Natural killer cell treated with Interleukin-12 subunit alpha and Interleukin-12 subunit beta and Interleukin-15 and Interleukin-18, amount 100 ng/mL, for 72 hours (primary cell): ENCODE measurements around the gene PRSS56. TPM values are rescaled to one million over a fixed set of nuclear protein-coding genes. Genes with fewer than 3 reads are reported as not detected.

Experiments used
- ATAC-seq, 2 donors: fragments of 150-1000 bp; cut with Tn5 transposase in 1 of 2; sonication (Bioruptor Pico), chemical (Tn5 transposase) in 1 of 2; 2 replicates each; pipeline ENCODE4 v1.10.0; 2021
- DNase-seq: peaks from one replicate; pipeline ENCODE4 v3.0.0; 2022; ENCODE audit warnings: low spot score
- H3K27ac Mint-ChIP-seq, 2 donors: 1 replicate in 1 of 2; 2 replicates in 1 of 2; pipeline ENCODE4 v1.8.0; 2022; ENCODE audit warnings: mixed read lengths in 2 of 2, mild to moderate bottlenecking in 1 of 2, moderate library complexity in 1 of 2
- H3K27me3 Mint-ChIP-seq, 2 donors: 1 replicate in 1 of 2; 2 replicates in 1 of 2; pipeline ENCODE4 v1.8.0; 2022; ENCODE audit warnings: mixed read lengths in 2 of 2
- H3K36me3 Mint-ChIP-seq: one replicate; pipeline ENCODE4 v1.8.0; 2022; ENCODE audit warnings: mixed read lengths
- H3K4me1 Mint-ChIP-seq, 2 donors: 1 replicate in 1 of 2; 2 replicates in 1 of 2; pipeline ENCODE4 v1.8.0; 2022; ENCODE audit warnings: low read depth in 2 of 2, mixed read lengths in 2 of 2, mild to moderate bottlenecking in 1 of 2
- H3K4me3 Mint-ChIP-seq: one replicate; pipeline ENCODE4 v1.8.0; 2022; ENCODE audit warnings: mixed read lengths
- H3K9me3 Mint-ChIP-seq: 2 replicates; pipeline ENCODE4 v1.8.0; 2022; ENCODE audit warnings: mixed read lengths
- total RNA-seq, 2 donors: library from RNA; stranded (reverse); gene quantifications; one replicate each; pipeline ENCODE4 v1.2.3, GENCODE V29; 2022

The PRSS56 gene
- total RNA-seq, 2 donors from 2014 or later, result not detected

DNA sequence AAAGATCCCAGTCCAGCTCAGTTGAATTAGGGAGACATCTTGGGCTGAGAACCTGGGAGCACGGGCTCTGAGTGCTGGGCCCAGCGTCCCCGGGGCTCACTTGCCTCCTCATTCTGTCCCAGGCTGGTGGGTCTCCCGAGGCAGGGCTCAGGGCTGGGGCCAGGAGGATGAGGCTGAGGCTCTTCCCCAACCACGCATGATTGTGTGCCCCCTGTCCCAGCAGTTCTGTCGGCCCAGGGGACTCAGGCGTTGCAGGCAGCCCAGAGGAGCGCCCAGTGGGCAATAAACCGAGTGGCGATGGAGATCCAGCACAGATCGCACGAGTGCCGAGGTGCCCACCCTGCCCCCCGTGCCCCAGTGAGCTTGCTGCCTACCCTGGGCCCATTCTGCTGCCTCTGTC is 910 bp downstream of the PRSS56 start:
- Mint-ChIP-seq H3K9me3 (no peaks in the 10 kb centered on the region), H3K27ac (no peak overlapping the region), H3K4me1 (peaks cover 0 to 7% of the 10 kb centered on the region in 2 donors), H3K4me3 (no peak overlapping the region), H3K27me3 (peaks cover 0 to 25% of the 10 kb centered on the region in 2 donors), H3K36me3 (no peaks in the 10 kb centered on the region)
- DNase-seq (no peak), ATAC-seq (no peak)

DNA sequence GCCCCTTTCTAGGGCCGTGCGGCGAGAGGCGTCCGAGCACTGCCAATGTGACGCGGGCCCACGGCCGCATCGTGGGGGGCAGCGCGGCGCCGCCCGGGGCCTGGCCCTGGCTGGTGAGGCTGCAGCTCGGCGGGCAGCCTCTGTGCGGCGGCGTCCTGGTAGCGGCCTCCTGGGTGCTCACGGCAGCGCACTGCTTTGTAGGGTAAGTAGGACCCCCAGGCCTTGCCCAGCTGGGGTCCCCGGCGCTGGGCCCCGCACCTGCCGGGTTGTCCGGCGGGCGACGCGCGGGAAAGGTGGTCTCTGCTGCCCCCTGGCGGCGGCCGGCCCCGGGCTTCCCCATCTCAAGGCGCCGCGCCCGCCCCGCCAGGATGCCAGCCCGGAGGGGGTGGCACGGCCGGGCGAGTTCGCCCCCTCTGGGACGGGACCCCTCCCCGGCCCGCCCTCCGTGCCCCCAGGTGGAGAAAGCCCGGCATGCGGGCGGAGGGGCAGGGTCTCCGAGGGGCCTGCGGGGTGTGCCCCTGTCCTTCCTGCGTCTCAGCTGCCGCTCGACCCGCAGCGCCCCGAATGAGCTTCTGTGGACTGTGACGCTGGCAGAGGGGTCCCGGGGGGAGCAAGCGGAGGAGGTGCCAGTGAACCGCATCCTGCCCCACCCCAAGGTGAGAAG is 1.9 kb downstream of the PRSS56 start:
- H3K27ac Mint-ChIP-seq, result no peak overlapping the region
- ATAC-seq (peak; percentile 56 to 74), DNase-seq (peak; percentile 70)
- peaks cover 0 to 24% of the 10 kb centered on the region in 2 donors for H3K27me3 Mint-ChIP-seq
- H3K4me1 Mint-ChIP-seq, result peaks cover 0 to 7% of the 10 kb centered on the region in 2 donors
- no peak overlapping the region for H3K4me3 Mint-ChIP-seq
- H3K9me3 Mint-ChIP-seq, result no peaks in the 10 kb centered on the region
- H3K36me3 Mint-ChIP-seq, result no peaks in the 10 kb centered on the region

GRCh38 chr2:232522623-232523401 is 2.6 kb downstream of the PRSS56 start:
- H3K4me1 Mint-ChIP-seq, result peaks cover 0 to 7% of the 10 kb centered on the region in 2 donors
- no peaks in the 10 kb centered on the region for H3K9me3 Mint-ChIP-seq
- H3K27ac Mint-ChIP-seq, result no peak overlapping the region
- no peak overlapping the region for H3K4me3 Mint-ChIP-seq
- DNase-seq, result no peak
- ATAC-seq, result peak in 1 of 2 donors; percentile 1
- H3K36me3 Mint-ChIP-seq, result no peaks in the 10 kb centered on the region
- peaks cover 0 to 23% of the 10 kb centered on the region in 2 donors for H3K27me3 Mint-ChIP-seq

GRCh38 chr2:232523402-232523681 is 3.2 kb downstream of the PRSS56 start:
- H3K4me3 Mint-ChIP-seq, result no peak overlapping the region

DNA sequence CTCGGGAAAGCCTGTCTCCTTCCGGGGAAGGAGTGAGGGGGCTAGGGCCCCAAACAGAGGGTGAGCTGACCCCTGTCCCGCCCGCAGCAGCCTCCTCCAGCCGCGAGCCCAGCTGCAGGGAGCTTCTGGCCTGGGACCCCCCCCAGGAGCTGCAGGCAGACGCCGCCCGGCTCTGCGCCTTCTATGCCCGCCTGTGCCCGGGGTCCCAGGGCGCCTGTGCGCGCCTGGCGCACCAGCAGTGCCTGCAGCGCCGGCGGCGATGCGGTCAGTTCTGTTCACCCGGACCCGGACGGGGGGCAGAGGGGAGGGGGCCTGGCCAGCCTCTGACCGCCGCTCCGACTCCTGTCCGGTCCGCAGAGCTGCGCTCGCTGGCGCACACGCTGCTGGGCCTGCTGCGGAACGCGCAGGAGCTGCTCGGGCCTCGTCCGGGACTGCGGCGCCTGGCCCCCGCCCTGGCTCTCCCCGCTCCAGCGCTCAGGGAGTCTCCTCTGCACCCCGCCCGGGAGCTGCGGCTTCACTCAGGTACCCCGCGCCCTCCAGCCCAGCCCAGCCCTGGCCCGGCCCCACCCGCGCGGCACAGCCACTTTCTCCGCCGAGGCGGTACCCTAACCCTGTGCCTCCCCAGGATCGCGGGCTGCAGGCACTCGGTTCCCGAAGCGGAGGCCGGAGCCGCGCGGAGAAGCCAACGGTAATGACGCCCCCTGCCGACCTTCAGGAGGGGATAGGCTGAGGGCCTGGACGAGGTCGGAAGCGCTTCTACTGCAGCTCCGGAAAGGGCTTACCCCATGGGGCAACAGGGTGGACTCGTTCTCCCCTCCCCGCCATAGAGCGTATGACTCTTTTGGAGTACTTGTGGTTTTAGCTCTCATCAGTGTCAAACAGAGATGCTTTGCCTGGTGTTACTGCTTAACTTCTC is 3.8 kb downstream of the PRSS56 start:
- H3K27me3 Mint-ChIP-seq, result peaks cover 0 to 25% of the 10 kb centered on the region in 2 donors
- H3K4me3 Mint-ChIP-seq, result no peak overlapping the region
- no peak overlapping the region for H3K27ac Mint-ChIP-seq
- no peaks in the 10 kb centered on the region for H3K36me3 Mint-ChIP-seq
- DNase-seq (no peak), ATAC-seq (peak in 1 of 2 donors; percentile 25)
- H3K9me3 Mint-ChIP-seq, result no peaks in the 10 kb centered on the region
- H3K4me1 Mint-ChIP-seq, result peaks cover 10 to 15% of the 10 kb centered on the region in 2 donors

More at GRCh38 chr2:232523402-232523681, 3.2 kb downstream of the PRSS56 start:
- no peak overlapping the region for H3K27ac Mint-ChIP-seq
- ATAC-seq (no peak), DNase-seq (no peak)
- H3K4me1 Mint-ChIP-seq, result peaks cover 4 to 9% of the 10 kb centered on the region in 2 donors
- H3K9me3 Mint-ChIP-seq, result no peaks in the 10 kb centered on the region
- no peaks in the 10 kb centered on the region for H3K36me3 Mint-ChIP-seq
- peaks cover 0 to 22% of the 10 kb centered on the region in 2 donors for H3K27me3 Mint-ChIP-seq

- no peak for ATAC-seq
- no peaks in the 10 kb centered on the region for H3K36me3 Mint-ChIP-seq
- H3K9me3 Mint-ChIP-seq, result no peaks in the 10 kb centered on the region
- DNase-seq, result no peak
- no peak overlapping the region for H3K27ac Mint-ChIP-seq
- no peak overlapping the region for H3K4me3 Mint-ChIP-seq
- peaks cover 13 to 19% of the 10 kb centered on the region in 2 donors for H3K4me1 Mint-ChIP-seq
- H3K27me3 Mint-ChIP-seq, result peaks cover 0 to 26% of the 10 kb centered on the region in 2 donors
These were observed 4.6 kb downstream of the PRSS56 start for GRCh38 chr2:232524771-232525170.

DNA sequence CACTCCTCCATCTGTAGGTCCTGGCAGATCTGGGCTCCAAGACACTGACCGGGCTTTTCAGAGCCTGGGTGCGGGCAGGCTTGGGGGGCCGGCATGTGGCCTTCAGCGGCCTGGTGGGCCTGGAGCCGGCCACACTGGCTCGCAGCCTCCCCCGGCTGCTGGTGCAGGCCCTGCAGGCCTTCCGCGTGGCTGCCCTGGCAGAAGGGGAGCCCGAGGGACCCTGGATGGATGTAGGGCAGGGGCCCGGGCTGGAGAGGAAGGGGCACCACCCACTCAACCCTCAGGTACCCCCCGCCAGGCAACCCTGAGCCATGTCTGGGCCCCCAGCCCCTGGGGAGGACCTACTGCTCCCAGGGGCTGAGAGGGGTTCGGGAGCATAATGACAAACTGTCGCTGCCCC is 5.0 kb downstream of the PRSS56 start:
- H3K9me3 Mint-ChIP-seq, result no peaks in the 10 kb centered on the region
- no peak overlapping the region for H3K27ac Mint-ChIP-seq
- DNase-seq (no peak), ATAC-seq (no peak)
- H3K27me3 Mint-ChIP-seq, result peaks cover 0 to 25% of the 10 kb centered on the region in 2 donors
- no peak overlapping the region for H3K4me3 Mint-ChIP-seq
- H3K36me3 Mint-ChIP-seq, result no peaks in the 10 kb centered on the region
- H3K4me1 Mint-ChIP-seq, result peaks cover 13 to 19% of the 10 kb centered on the region in 2 donors

DNA sequence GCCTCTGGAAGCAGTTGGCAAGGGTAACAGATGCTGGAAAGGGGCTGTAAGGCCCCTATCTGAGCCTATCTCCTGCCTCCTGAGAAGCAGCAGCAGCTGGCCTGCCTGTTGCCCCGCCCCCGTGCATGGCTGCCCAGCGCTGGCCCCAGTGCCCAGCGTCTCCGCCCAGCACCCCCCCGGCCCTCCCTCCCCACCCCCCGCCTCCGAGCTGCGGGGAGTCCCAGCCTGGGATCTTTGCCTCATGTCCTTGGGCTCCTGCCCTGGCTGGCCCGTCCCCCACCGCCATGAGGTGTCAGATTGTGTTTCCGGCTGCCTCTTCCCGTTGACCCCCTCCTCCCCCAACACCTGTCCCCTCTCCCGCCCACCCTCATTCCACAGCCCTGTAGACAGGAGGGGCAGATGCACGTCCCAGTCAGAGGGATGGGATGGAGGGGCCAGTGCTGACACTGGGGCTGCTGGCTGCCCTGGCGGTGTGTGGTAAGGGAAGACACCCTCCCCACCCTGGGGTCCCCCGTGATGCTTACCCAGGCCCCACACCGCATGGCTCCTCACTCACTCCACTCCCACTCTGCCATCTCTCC is 5.7 kb downstream of the PRSS56 start, which contains the start of gene CHRND:
CHRND (plus strand) TSS at position 370 of the 581 bp plus-strand sequence; CDS start at position 426, 56 bp downstream.
- Mint-ChIP-seq H3K27me3 (peaks cover 0 to 21% of the 10 kb centered on the region in 2 donors), H3K36me3 (no peaks in the 10 kb centered on the region), H3K9me3 (no peaks in the 10 kb centered on the region), H3K27ac (no peak within 1 kb of the TSS), H3K4me1 (peaks cover 13 to 19% of the 10 kb centered on the region in 2 donors), H3K4me3 (no peak within 1 kb of the TSS)
- DNase-seq, result no peak
- no peak for ATAC-seq

DNA sequence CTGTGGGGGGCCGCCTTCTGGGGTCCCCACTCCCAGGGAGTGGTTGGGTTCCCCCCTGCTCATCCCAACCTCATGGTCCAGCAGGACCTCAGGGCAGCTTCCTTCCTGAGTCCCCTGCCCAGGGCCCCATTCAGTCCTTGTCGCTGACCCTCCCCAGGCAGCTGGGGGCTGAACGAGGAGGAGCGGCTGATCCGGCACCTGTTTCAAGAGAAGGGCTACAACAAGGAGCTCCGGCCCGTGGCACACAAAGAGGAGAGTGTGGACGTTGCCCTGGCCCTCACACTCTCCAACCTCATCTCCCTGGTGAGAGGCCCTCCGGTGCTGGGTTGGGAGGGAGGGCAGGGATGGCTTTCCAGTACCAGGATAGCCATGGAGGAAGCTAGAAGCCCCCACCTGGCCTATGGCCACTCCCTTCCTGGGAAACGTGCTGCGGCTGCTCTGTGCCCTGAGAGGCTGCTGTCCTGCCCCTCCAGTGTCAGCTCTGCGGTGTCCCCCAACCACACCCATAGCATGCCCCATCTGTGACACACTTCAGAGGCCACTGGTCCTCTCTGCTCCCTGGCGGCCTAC is 6.3 kb downstream of the PRSS56 start:
- peaks cover 13 to 18% of the 10 kb centered on the region in 2 donors for H3K4me1 Mint-ChIP-seq
- DNase-seq, result no peak
- H3K36me3 Mint-ChIP-seq, result no peaks in the 10 kb centered on the region
- H3K4me3 Mint-ChIP-seq, result no peak overlapping the region
- no peaks in the 10 kb centered on the region for H3K9me3 Mint-ChIP-seq
- peaks cover 0 to 20% of the 10 kb centered on the region in 2 donors for H3K27me3 Mint-ChIP-seq
- ATAC-seq, result no peak
- no peak overlapping the region for H3K27ac Mint-ChIP-seq

DNA sequence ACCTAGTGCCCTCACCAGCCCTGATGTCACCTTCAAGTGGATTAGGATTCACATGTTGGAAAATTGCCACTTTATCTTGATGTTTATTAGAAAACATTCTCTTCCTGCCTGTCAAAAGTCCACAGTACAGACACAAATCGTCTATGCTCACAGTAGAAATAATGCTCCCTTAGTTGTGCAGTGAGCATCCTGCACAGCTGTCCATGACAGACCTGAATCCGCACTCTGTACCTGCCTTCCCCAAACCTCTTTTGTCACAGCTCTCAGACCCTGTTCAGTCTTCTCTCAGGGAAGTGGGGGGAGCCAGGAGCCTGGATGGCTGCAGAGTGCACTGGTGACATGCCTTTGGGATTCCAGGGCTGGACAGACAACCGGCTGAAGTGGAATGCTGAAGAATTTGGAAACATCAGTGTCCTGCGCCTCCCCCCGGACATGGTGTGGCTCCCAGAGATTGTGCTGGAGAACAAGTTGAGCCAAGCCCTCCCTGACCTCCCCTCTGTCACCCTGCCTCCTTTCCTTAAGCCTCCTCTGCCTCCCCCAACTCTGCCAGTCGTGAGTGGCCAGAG is 7.8 kb downstream of the PRSS56 start:
- Mint-ChIP-seq H3K9me3 (no peaks in the 10 kb centered on the region), H3K4me1 (peaks cover 13 to 19% of the 10 kb centered on the region in 2 donors), H3K4me3 (no peak overlapping the region), H3K36me3 (no peaks in the 10 kb centered on the region), H3K27me3 (peaks cover 0 to 21% of the 10 kb centered on the region in 2 donors), H3K27ac (peak overlapping the region in 1 of 2 donors; percentile 75)
- no peak for DNase-seq
- ATAC-seq, result no peak

GRCh38 chr2:232528746-232529460 is 8.7 kb downstream of the PRSS56 start:
- Mint-ChIP-seq H3K27ac (peak overlapping the region in 1 of 2 donors; percentile 75), H3K36me3 (no peaks in the 10 kb centered on the region), H3K9me3 (no peaks in the 10 kb centered on the region), H3K4me1 (peaks cover 13 to 19% of the 10 kb centered on the region in 2 donors), H3K27me3 (peaks cover 0 to 17% of the 10 kb centered on the region in 2 donors), H3K4me3 (peak overlapping the region; percentile 7)
- no peak for DNase-seq
- ATAC-seq, result peak; percentile 2 to 4

DNA sequence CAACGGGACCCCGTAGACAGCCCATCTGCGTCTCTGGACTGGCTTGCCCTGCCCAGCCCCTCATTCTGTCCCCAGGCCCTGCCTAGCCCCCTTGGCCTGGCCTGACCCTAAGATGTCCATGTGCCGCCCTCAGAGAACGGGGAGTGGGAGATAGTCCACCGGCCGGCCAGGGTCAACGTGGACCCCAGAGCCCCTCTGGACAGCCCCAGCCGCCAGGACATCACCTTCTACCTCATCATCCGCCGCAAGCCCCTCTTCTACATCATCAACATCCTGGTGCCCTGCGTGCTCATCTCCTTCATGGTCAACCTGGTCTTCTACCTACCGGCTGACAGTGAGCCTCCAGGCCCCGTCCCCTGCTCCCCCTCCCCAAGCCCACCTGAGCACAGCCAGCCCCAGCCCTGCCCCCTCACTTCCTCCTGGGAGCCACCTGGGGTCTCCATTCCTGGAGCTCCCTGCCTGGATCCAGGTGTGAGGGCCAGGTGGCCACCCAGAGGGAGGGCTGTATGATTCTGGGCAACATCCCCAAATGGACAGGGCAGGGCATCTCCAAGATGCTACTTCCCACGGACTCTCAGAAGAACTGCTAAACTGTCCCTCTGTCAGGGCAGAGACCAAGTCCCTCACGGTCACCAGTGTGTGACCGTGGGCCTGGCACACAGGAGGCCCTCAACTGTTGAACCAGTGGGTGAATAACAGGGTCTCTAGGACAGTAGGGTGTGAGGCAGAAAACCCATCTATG is 9.8 kb downstream of the PRSS56 start:
- H3K36me3 Mint-ChIP-seq, result no peaks in the 10 kb centered on the region
- H3K9me3 Mint-ChIP-seq, result no peaks in the 10 kb centered on the region
- no peak overlapping the region for H3K4me3 Mint-ChIP-seq
- no peak for ATAC-seq
- no peak for DNase-seq
- peaks cover 0 to 10% of the 10 kb centered on the region in 2 donors for H3K27me3 Mint-ChIP-seq
- H3K27ac Mint-ChIP-seq, result no peak overlapping the region
- peaks cover 13 to 14% of the 10 kb centered on the region in 2 donors for H3K4me1 Mint-ChIP-seq
